ENCODE measurements around the gene NFRKB. TPM values are rescaled to one million over a fixed set of nuclear protein-coding genes. Genes with fewer than 3 reads are reported as not detected.

The NFRKB gene
- total RNA-seq, 1 donor from 2014 or later: 42.6 TPM

- no peak for DNase-seq (ENCODE audit: low spot score)
- H3K27me3 Mint-ChIP-seq (ENCODE audit: low read depth): no peaks in the 10 kb centered on the region
- no peaks in the 10 kb centered on the region for H3K4me1 Mint-ChIP-seq (ENCODE audit: low read depth)
- no peak overlapping the region for H3K27ac Mint-ChIP-seq
- H3K4me3 Mint-ChIP-seq (ENCODE audit: low read depth): no peak overlapping the region
- peaks cover 35% of the 10 kb centered on the region for H3K36me3 Mint-ChIP-seq (ENCODE audit: low read depth)
- H3K9me3 Mint-ChIP-seq: no peaks in the 10 kb centered on the region
- intact Hi-C loops (cut with micrococcal nuclease): no loop called here
Measured at GRCh38 chr11:129928923-129929692, 33.7 kb upstream of the NFRKB start.

DNA sequence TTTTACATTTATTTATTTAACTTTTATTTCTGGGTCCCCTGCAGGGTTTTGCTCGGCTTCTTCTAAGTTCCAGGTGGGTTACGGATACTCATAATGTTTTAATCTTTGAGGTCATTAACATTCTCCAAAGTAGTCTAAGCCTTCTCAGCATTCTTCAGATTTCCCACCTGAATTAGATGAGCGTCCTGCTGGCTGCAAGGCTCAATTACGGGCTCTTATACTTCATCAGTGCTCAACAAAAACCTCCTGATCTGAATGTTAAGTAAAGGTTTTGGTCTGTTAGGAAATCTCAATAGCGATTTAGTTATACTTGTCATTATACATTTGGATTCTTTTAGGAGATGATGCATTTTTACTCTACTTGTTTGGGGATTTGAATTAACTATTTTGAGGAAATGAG, 27.3 kb upstream of the NFRKB start:
- Mint-ChIP-seq H3K4me1 (ENCODE audit: low read depth) (peaks cover 9% of the 10 kb centered on the region), H3K36me3 (ENCODE audit: low read depth) (peaks cover 16% of the 10 kb centered on the region), H3K9me3 (no peaks in the 10 kb centered on the region), H3K27ac (no peak overlapping the region), H3K4me3 (ENCODE audit: low read depth) (no peak overlapping the region), H3K27me3 (ENCODE audit: low read depth) (no peaks in the 10 kb centered on the region)
- no peak for DNase-seq (ENCODE audit: low spot score)
- intact Hi-C loops (cut with micrococcal nuclease): loop anchor here (1.0 to 2.0 kb wide), 3 partner anchors 80 to 210 kb away; partner anchors contain the start of genes APLP2 and PRDM10

- Mint-ChIP-seq H3K4me3 (ENCODE audit: low read depth) (no peak overlapping the region), H3K36me3 (ENCODE audit: low read depth) (peaks cover 11% of the 10 kb centered on the region)
- intact Hi-C loops (cut with micrococcal nuclease): no loop called here
Measured at GRCh38 chr11:129918361-129918760, 23.0 kb upstream of the NFRKB start.

GRCh38 chr11:129917231-129917630, 21.9 kb upstream of the NFRKB start:
- Mint-ChIP-seq H3K27ac (no peak overlapping the region), H3K4me1 (ENCODE audit: low read depth) (peaks cover 5% of the 10 kb centered on the region), H3K27me3 (ENCODE audit: low read depth) (no peaks in the 10 kb centered on the region), H3K9me3 (no peaks in the 10 kb centered on the region), H3K36me3 (ENCODE audit: low read depth) (peaks cover 13% of the 10 kb centered on the region), H3K4me3 (ENCODE audit: low read depth) (no peak overlapping the region)
- no peak for DNase-seq (ENCODE audit: low spot score)
- intact Hi-C loops (cut with micrococcal nuclease): no loop called here

More at GRCh38 chr11:129918361-129918760, 23.0 kb upstream of the NFRKB start:
- no peaks in the 10 kb centered on the region for H3K9me3 Mint-ChIP-seq
- no peaks in the 10 kb centered on the region for H3K27me3 Mint-ChIP-seq (ENCODE audit: low read depth)
- peaks cover 8% of the 10 kb centered on the region for H3K4me1 Mint-ChIP-seq (ENCODE audit: low read depth)
- no peak for DNase-seq (ENCODE audit: low spot score)
- no peak overlapping the region for H3K27ac Mint-ChIP-seq

DNA sequence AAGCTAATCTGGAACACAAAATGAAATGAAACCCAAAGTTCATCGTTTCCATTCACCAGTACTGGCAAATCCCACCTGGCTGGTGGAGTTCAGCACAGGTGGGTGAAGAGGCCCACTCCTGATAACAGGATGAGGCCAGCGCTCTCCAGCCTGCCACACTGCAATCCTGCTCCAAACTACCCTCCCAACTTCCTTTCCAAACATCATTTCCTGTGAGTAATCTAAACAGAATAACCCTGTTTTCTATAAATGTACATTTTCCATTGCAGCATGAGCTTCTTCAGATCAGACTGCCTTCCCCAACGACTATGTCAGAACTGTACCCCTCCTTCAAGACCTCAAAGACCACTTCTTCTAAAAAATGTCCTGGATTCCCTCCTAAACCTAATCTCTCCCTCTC, 15.9 kb upstream of the NFRKB start:
- H3K27ac Mint-ChIP-seq: peak overlapping the region; percentile 68
- no peak for DNase-seq (ENCODE audit: low spot score)
- H3K4me3 Mint-ChIP-seq (ENCODE audit: low read depth): no peak overlapping the region
- intact Hi-C loops (cut with micrococcal nuclease): no loop called here
- H3K36me3 Mint-ChIP-seq (ENCODE audit: low read depth): peaks cover 22% of the 10 kb centered on the region
- peaks cover 6% of the 10 kb centered on the region for H3K4me1 Mint-ChIP-seq (ENCODE audit: low read depth)
- no peaks in the 10 kb centered on the region for H3K9me3 Mint-ChIP-seq
- H3K27me3 Mint-ChIP-seq (ENCODE audit: low read depth): no peaks in the 10 kb centered on the region

DNA sequence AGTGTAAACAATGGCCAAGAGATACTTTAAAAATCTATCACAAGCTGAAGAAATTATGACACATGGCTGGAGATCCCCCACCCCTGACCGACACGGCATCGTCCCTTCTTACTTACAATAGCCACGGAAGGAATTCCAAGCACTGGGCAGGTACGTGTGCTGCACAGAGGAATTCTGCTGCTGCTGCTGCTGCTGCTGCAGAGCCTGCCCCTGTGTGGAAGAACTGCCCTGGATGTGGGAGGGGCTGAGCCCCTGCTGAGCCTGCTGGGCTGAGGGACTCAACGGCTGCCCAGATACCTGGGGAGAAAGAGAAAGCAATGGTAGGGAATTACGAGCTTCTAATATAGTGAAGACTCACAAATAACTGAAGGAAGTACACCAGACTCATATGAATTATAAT, 15.0 kb upstream of the NFRKB start:
- no peaks in the 10 kb centered on the region for H3K27me3 Mint-ChIP-seq (ENCODE audit: low read depth)
- H3K4me3 Mint-ChIP-seq (ENCODE audit: low read depth): no peak overlapping the region

GRCh38 chr11:129905402-129905801, 10.0 kb upstream of the NFRKB start:
- Mint-ChIP-seq H3K9me3 (no peaks in the 10 kb centered on the region), H3K27me3 (ENCODE audit: low read depth) (no peaks in the 10 kb centered on the region), H3K4me1 (ENCODE audit: low read depth) (no peaks in the 10 kb centered on the region), H3K27ac (no peak overlapping the region), H3K36me3 (ENCODE audit: low read depth) (peaks cover 33% of the 10 kb centered on the region), H3K4me3 (ENCODE audit: low read depth) (no peak overlapping the region)
- no peak for DNase-seq (ENCODE audit: low spot score)
- intact Hi-C loops (cut with micrococcal nuclease): no loop called here

More for the DNA sequence above, 15.0 kb upstream of the NFRKB start:
- Mint-ChIP-seq H3K27ac (no peak overlapping the region), H3K9me3 (no peaks in the 10 kb centered on the region), H3K4me1 (ENCODE audit: low read depth) (peaks cover 6% of the 10 kb centered on the region), H3K36me3 (ENCODE audit: low read depth) (peaks cover 26% of the 10 kb centered on the region)
- intact Hi-C loops (cut with micrococcal nuclease): no loop called here
- DNase-seq (ENCODE audit: low spot score): no peak

- Mint-ChIP-seq H3K9me3 (no peaks in the 10 kb centered on the region), H3K36me3 (ENCODE audit: low read depth) (peaks cover 33% of the 10 kb centered on the region), H3K4me1 (ENCODE audit: low read depth) (peaks cover 26% of the 10 kb centered on the region), H3K4me3 (ENCODE audit: low read depth) (peak overlapping the region; percentile 90), H3K27me3 (ENCODE audit: low read depth) (no peaks in the 10 kb centered on the region), H3K27ac (peak overlapping the region; percentile 19)
- no peak for DNase-seq (ENCODE audit: low spot score)
- intact Hi-C loops (cut with micrococcal nuclease): no loop called here
Measured at GRCh38 chr11:129896062-129896461, 684 bp upstream of the NFRKB start.

- intact Hi-C loops (cut with micrococcal nuclease): loop anchor here (1.0 kb wide), 4 partner anchors 108 to 1022 kb away; partner anchors contain the start of genes APLP2, PRDM10 and SNX19
- no peak for DNase-seq (ENCODE audit: low spot score)
- peaks cover 44% of the 10 kb centered on the region for H3K36me3 Mint-ChIP-seq (ENCODE audit: low read depth)
- H3K4me1 Mint-ChIP-seq (ENCODE audit: low read depth): peaks cover 27% of the 10 kb centered on the region
- peak overlapping the region; percentile 90 for H3K4me3 Mint-ChIP-seq (ENCODE audit: low read depth)
- no peaks in the 10 kb centered on the region for H3K9me3 Mint-ChIP-seq
- no peaks in the 10 kb centered on the region for H3K27me3 Mint-ChIP-seq (ENCODE audit: low read depth)
- H3K27ac Mint-ChIP-seq: peak overlapping the region; percentile 82
Measured at GRCh38 chr11:129894278-129895125, 876 bp downstream of the NFRKB start.

- intact Hi-C loops (cut with micrococcal nuclease): no loop called here
- H3K27me3 Mint-ChIP-seq (ENCODE audit: low read depth): no peaks in the 10 kb centered on the region
Measured at GRCh38 chr11:129888451-129888850, 6.9 kb downstream of the NFRKB start.

DNA sequence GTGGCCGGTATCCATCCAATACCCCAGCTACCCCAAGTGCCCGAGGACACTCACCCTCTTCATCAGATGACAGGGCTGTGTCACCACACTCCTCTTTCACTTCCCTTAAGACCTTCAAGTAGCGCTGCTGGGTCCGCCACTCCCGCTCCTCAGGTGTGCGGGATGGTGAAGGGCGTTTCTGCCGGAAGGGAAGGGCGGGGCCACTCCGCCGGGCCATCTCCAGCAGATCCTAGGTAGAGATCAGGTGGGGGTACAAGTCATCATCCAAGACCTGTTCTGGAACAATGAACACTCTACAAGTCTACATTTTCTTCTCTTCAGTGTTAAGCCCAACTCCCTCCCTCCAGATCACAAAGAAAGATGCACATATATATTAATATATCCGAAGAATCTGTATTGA, 10.0 kb downstream of the NFRKB start:
- Mint-ChIP-seq H3K27me3 (ENCODE audit: low read depth) (no peaks in the 10 kb centered on the region), H3K4me3 (ENCODE audit: low read depth) (no peak overlapping the region), H3K4me1 (ENCODE audit: low read depth) (peaks cover 9% of the 10 kb centered on the region), H3K36me3 (ENCODE audit: low read depth) (peaks cover 88% of the 10 kb centered on the region), H3K27ac (no peak overlapping the region), H3K9me3 (no peaks in the 10 kb centered on the region)
- intact Hi-C loops (cut with micrococcal nuclease): no loop called here
- no peak for DNase-seq (ENCODE audit: low spot score)

More at GRCh38 chr11:129888451-129888850, 6.9 kb downstream of the NFRKB start:
- peaks cover 17% of the 10 kb centered on the region for H3K4me1 Mint-ChIP-seq (ENCODE audit: low read depth)
- peak overlapping the region; percentile 76 for H3K27ac Mint-ChIP-seq
- no peaks in the 10 kb centered on the region for H3K9me3 Mint-ChIP-seq
- H3K36me3 Mint-ChIP-seq (ENCODE audit: low read depth): peaks cover 89% of the 10 kb centered on the region
- H3K4me3 Mint-ChIP-seq (ENCODE audit: low read depth): no peak overlapping the region
- peak; percentile 13 for DNase-seq (ENCODE audit: low spot score)

DNA sequence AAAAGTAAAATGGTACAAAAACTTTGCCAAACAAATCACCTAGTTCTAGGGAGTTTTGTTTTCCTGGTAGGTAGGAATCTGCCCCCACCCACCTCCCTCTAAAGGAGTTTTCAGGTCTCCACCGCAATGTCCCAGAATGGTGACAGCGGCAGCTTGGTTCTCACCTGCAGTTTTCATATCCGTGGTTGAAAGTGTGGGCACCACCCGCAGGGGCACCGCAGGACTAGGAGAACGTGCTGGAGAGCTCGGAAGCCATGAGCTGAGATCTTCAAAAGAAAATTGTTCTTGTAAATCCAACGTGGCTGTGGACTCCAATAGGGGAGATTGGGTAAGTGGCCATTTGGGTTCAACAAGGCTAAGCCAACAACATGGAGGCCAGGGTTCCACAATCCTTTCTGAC, 10.8 kb downstream of the NFRKB start:
- Mint-ChIP-seq H3K36me3 (ENCODE audit: low read depth) (peaks cover 86% of the 10 kb centered on the region), H3K4me3 (ENCODE audit: low read depth) (no peak overlapping the region), H3K27me3 (ENCODE audit: low read depth) (no peaks in the 10 kb centered on the region), H3K27ac (no peak overlapping the region), H3K4me1 (ENCODE audit: low read depth) (peaks cover 11% of the 10 kb centered on the region), H3K9me3 (no peaks in the 10 kb centered on the region)
- no peak for DNase-seq (ENCODE audit: low spot score)
- intact Hi-C loops (cut with micrococcal nuclease): no loop called here

Data from activated T-helper 2 cell treated with anti-CD3 and anti-CD28 coated beads, Interferon-gamma antibody, Interleukin-2, Interleukin-4, amounts not matched to agents 10 μg/mL and 5 μg/mL and 100 μg/mL, durations not matched to agents 14 hours and 24 hours and 36 hours (primary cell).